Measurements from ENCODE around the gene ARHGEF25. TPM values are rescaled to one million over a fixed set of nuclear protein-coding genes. Genes with fewer than 3 reads are reported as not detected.

Gene ARHGEF25
- total and polyA plus RNA-seq, 2 of the 4 experiments (the other 2 are of a cell fraction) = 6.3 to 17.9 TPM

- intact Hi-C loops (cut with micrococcal nuclease) = no loop called here
- no peak for ATAC-seq (ENCODE audit: low read depth)
- H3K4me1 ChIP-seq (ENCODE audit: control insufficient read depth, insufficient read depth, low read length) = no peaks in the 10 kb centered on the region
These were observed 6.7 kb downstream of the ARHGEF25 start for GRCh38 chr12:57617942-57618341.

More at GRCh38 chr12:57617942-57618341, 6.7 kb downstream of the ARHGEF25 start:
- no CpG with 5 or more reads among the region's 11 CpGs for WGBS, 2 experiments (ENCODE audit: extremely low coverage in 2 of 2, insufficient read length in 1 of 2)
- 0 out of 4 replicates have a peak, but pooled peaks cover 0 to 1% of the 10 kb centered on the region in 2 experiments for H3K79me1 ChIP-seq (ENCODE audit: low read depth in 1 of 2, low read length in 2 of 2)
- no peaks in the 10 kb centered on the region for H3K9me3 ChIP-seq (ENCODE audit: control insufficient read depth, insufficient read depth, low read length)
- BruUV-seq (replicated peaks) = no TSS peak
- H3K27ac ChIP-seq (ENCODE audit: insufficient read depth, low read length) = no peak overlapping the region
- H3K27me3 ChIP-seq (ENCODE audit: control insufficient read depth, insufficient read depth, low read length) = peaks cover 32% of the 10 kb centered on the region
- POLR2A ChIA-PET (ENCODE audit: unreplicated experiment) = no interaction called here
- dilution Hi-C loops (cut with HindIII; ENCODE audit: low sequenced_read_pairs, unreplicated experiment) = no loop called here
- H4K20me1 ChIP-seq (ENCODE audit: insufficient read depth, low read length) = peaks cover 4% of the 10 kb centered on the region; the same call in 1 of the 2 replicates
- no peaks in the 10 kb centered on the region; the same call in 1 of the 2 replicates for H3K9me1 ChIP-seq (ENCODE audit: insufficient read depth, low read length)
- H2AK9ac ChIP-seq (replicated peaks; ENCODE audit: low read depth, low read length, poor library complexity) = no peak overlapping the region
- DNase-seq = no peak
- H2BK15ac ChIP-seq (ENCODE audit: low read depth, low read length) = no peak overlapping the region
- no peak overlapping the region for H2BK5ac ChIP-seq (ENCODE audit: low read depth, low read length, poor library complexity, severe bottlenecking)
- no peak overlapping the region for H3K4me3 ChIP-seq (ENCODE audit: insufficient read depth, low read depth, low read length)
- no peak overlapping the region for H3K23ac ChIP-seq (ENCODE audit: low read depth, low read length)
- no peak overlapping the region for H2BK20ac ChIP-seq (ENCODE audit: low read depth, low read length)
- H3K4me2 ChIP-seq (ENCODE audit: low read depth, low read length) = no peak overlapping the region
- no peak overlapping the region for H3K14ac ChIP-seq (replicated peaks; ENCODE audit: low read depth, low read length)
- H2AK5ac ChIP-seq (ENCODE audit: low read depth, low read length) = no peak overlapping the region
- no peak overlapping the region for H2AFZ ChIP-seq (replicated peaks; ENCODE audit: low read length, poor library complexity)
- no peak overlapping the region for H4K5ac ChIP-seq (ENCODE audit: low read depth, low read length)
- H3K36me3 ChIP-seq (ENCODE audit: control insufficient read depth, insufficient read depth, low read length) = peaks cover 36% of the 10 kb centered on the region
- H2BK120ac ChIP-seq (ENCODE audit: low read depth, low read length) = no peak overlapping the region
- no peak overlapping the region for H3K18ac ChIP-seq (ENCODE audit: low read depth, low read length)
- CTCF ChIA-PET = no interaction called here
- no peak overlapping the region for H3K4ac ChIP-seq (ENCODE audit: low read depth, low read length)
- no peak overlapping the region for H4K91ac ChIP-seq (ENCODE audit: insufficient read depth, low read depth, low read length)
- H3K56ac ChIP-seq (ENCODE audit: extremely low read depth, insufficient read depth, low read length) = no peak overlapping the region
- no peak overlapping the region for H4K8ac ChIP-seq (ENCODE audit: low read depth in 2 of 2, low read length in 2 of 2)
- H3K9ac ChIP-seq (ENCODE audit: low read depth, low read length) = no peak overlapping the region
- in situ Hi-C loops (cut with MboI; ENCODE audit: low sequenced_read_pairs) = no loop called here
- TF ChIP-seq RFX5 (IDR thresholded peaks at IDR 0.05; ENCODE audit: low read depth, low read length) (no peak), NFE2L2 (IDR thresholded peaks at IDR 0.05; ENCODE audit: low read depth, low read length) (no peak), CEBPB (IDR thresholded peaks at IDR 0.05; ENCODE audit: low read depth, low read length) (no peak), RAD21 (IDR thresholded peaks at IDR 0.05; ENCODE audit: low read length) (no peak), MXI1 (IDR thresholded peaks at IDR 0.05; ENCODE audit: borderline replicate concordance, low read depth, low read length) (no peak), RCOR1 (IDR thresholded peaks at IDR 0.05; ENCODE audit: insufficient replicate concordance, low read length) (no peak), MAZ (IDR thresholded peaks at IDR 0.05; ENCODE audit: borderline replicate concordance, low read depth, low read length) (no peak), SMC3 (IDR thresholded peaks at IDR 0.05; ENCODE audit: low read depth, low read length) (no peak), CTCF (conservative IDR thresholded peaks at IDR 0.05; ENCODE audit: low read depth, low read length) (no peak), CHD1 (IDR thresholded peaks at IDR 0.05; ENCODE audit: low read depth, low read length) (no peak), MAFK (IDR thresholded peaks at IDR 0.05; ENCODE audit: low read depth, low read length) (no peak)
- TF ChIP-seq, protein P1, sequence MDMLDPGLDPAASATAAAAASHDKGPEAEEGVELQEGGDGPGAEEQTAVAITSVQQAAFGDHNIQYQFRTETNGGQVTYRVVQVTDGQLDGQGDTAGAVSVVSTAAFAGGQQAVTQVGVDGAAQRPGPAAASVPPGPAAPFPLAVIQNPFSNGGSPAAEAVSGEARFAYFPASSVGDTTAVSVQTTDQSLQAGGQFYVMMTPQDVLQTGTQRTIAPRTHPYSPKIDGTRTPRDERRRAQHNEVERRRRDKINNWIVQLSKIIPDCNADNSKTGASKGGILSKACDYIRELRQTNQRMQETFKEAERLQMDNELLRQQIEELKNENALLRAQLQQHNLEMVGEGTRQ (IDR thresholded peaks at IDR 0.05; ENCODE audit: low read depth, low read length) = no peak
- TF ChIP-seq, protein P2, sequence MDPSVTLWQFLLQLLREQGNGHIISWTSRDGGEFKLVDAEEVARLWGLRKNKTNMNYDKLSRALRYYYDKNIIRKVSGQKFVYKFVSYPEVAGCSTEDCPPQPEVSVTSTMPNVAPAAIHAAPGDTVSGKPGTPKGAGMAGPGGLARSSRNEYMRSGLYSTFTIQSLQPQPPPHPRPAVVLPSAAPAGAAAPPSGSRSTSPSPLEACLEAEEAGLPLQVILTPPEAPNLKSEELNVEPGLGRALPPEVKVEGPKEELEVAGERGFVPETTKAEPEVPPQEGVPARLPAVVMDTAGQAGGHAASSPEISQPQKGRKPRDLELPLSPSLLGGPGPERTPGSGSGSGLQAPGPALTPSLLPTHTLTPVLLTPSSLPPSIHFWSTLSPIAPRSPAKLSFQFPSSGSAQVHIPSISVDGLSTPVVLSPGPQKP (IDR thresholded peaks at IDR 0.05; ENCODE audit: borderline replicate concordance, low read depth, low read length) = no peak

Data from IMR-90 (cell line).